ENCODE measurements around the gene ADAMTSL3. TPM values are rescaled to one million over a fixed set of nuclear protein-coding genes. Genes with fewer than 3 reads are reported as not detected.

The ADAMTSL3 gene
- total RNA-seq, 1 donor from 2014 or later, result 0.32 TPM

GRCh38 chr15:83917432-83917831 is 263.5 kb downstream of the ADAMTSL3 start:
- no peak for DNase-seq
- H3K9me3 Mint-ChIP-seq (ENCODE audit: unreplicated experiment), result no peaks in the 10 kb centered on the region
- no peak overlapping the region for H3K27ac Mint-ChIP-seq (ENCODE audit: unreplicated experiment)
- TF ChIP-seq CTCF (IDR thresholded peaks at IDR 0.05; ENCODE audit: partially characterized antibody, unreplicated experiment), result no peak
- H3K4me1 Mint-ChIP-seq (ENCODE audit: low read depth, unreplicated experiment), result no peaks in the 10 kb centered on the region
- H3K27me3 Mint-ChIP-seq (ENCODE audit: unreplicated experiment), result peaks cover 1% of the 10 kb centered on the region
- no peak overlapping the region for H3K4me3 Mint-ChIP-seq (ENCODE audit: unreplicated experiment)
- H3K36me3 Mint-ChIP-seq (ENCODE audit: unreplicated experiment), result no peaks in the 10 kb centered on the region

DNA sequence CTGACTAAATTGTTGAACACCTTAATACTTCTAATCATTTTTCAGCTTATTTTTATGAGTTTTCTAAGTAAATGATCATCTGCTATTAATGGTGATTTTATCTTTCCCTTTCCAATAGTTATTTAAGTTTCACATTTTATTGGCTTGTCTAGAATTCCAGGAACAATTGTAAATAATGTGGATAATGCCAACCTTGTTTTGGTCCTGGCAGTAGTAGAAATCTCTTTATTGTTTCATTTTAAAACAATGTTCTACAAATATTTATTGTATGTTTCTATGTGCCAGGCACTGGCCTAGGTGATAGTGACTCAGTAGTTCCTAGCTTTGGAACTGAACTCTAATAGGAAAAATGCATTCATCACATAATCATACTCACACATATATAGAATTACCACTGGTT is 264.1 kb downstream of the ADAMTSL3 start:
- DNase-seq, result no peak
- Mint-ChIP-seq H3K27me3 (ENCODE audit: unreplicated experiment) (peaks cover 1% of the 10 kb centered on the region), H3K4me1 (ENCODE audit: low read depth, unreplicated experiment) (no peaks in the 10 kb centered on the region), H3K27ac (ENCODE audit: unreplicated experiment) (no peak overlapping the region), H3K4me3 (ENCODE audit: unreplicated experiment) (no peak overlapping the region), H3K36me3 (ENCODE audit: unreplicated experiment) (no peaks in the 10 kb centered on the region), H3K9me3 (ENCODE audit: unreplicated experiment) (no peaks in the 10 kb centered on the region)
- no peak for TF ChIP-seq CTCF (IDR thresholded peaks at IDR 0.05; ENCODE audit: partially characterized antibody, unreplicated experiment)

DNA sequence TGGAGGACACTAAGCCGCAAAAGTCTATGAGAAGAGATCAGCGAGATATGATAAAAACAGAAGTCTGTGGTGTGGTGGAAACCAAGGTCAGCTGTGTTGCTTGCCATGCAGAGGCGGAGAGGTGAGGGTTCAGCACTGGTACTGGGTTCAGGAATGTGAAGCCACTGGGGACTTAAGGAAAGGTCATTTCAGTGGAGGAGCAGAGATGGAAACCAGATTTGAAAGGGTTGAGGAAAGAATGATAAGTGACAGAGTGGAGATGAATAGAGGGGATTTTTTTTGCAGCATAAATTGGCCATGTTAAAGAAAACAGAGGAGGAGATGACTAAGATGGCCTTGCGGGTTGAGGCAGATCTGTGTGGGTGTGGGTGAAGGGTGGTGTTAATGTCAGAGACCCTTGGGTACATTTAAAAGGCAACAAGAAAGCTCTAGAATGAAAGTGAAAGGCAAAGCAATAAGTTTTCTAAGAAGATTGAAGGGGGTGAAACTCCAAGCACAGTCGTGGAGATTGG is 265.5 kb downstream of the ADAMTSL3 start:
- no peaks in the 10 kb centered on the region for H3K4me1 Mint-ChIP-seq (ENCODE audit: low read depth, unreplicated experiment)
- TF ChIP-seq CTCF (IDR thresholded peaks at IDR 0.05; ENCODE audit: partially characterized antibody, unreplicated experiment), result no peak
- H3K36me3 Mint-ChIP-seq (ENCODE audit: unreplicated experiment), result no peaks in the 10 kb centered on the region
- H3K9me3 Mint-ChIP-seq (ENCODE audit: unreplicated experiment), result no peaks in the 10 kb centered on the region
- no peak overlapping the region for H3K4me3 Mint-ChIP-seq (ENCODE audit: unreplicated experiment)
- peaks cover 1% of the 10 kb centered on the region for H3K27me3 Mint-ChIP-seq (ENCODE audit: unreplicated experiment)
- no peak overlapping the region for H3K27ac Mint-ChIP-seq (ENCODE audit: unreplicated experiment)
- no peak for DNase-seq

DNA sequence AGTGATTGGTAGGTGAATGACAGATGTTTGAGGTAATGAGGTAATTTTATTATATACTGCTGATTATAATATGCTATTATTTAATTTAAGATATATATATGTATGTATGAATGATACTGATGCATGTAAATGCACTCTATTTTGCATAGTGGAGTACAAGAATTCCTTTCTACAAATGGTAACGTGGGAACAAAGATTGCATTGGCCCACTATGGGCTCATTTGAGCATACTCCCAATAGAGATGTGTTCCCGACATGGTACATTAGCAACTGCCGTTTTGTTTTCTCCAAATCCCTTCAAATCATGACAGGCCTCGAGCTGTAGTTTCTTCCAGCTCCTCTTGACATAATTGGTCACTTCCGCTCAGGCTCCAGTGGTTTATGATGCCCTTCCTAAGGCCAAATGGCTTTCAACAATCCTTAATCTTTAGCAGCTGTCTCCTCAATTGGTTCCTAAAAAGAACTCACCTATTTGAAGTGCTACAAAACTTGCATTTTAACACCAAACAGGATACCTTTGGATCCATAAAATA is 266.1 kb downstream of the ADAMTSL3 start:
- no peak for TF ChIP-seq CTCF (IDR thresholded peaks at IDR 0.05; ENCODE audit: partially characterized antibody, unreplicated experiment)
- H3K4me1 Mint-ChIP-seq (ENCODE audit: low read depth, unreplicated experiment), result no peaks in the 10 kb centered on the region

DNA sequence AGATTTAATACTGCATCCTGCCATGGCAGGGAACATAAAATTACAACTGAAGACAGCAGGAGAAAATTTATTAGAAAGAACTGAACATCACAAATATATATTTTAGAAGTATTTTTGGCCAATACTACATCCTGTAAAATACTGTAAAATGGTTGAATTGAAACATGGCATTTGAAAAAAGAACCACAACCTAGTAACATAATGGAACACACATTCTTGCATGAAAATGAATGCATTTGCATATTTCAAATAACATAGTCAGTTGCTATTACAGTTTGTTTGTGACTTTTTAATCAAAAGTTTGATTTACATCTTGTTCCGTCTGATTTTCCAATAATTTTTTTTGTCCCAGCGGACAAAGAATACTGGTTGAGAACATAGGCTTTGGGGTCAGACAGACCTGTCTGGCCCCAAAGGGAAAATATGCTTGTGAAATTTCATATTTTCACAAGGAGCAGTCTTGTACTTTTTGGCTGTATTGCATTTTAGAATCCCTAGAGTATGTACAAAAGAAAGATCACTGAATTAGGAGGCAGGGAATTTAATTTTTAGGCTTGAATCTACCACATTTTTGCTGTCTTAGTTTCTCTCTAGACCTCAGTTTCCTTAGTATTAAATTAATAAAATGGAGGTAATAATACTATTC is 268.8 kb downstream of the ADAMTSL3 start:
- TF ChIP-seq CTCF (IDR thresholded peaks at IDR 0.05; ENCODE audit: partially characterized antibody, unreplicated experiment), result no peak
- no peak overlapping the region for H3K27ac Mint-ChIP-seq (ENCODE audit: unreplicated experiment)
- no peaks in the 10 kb centered on the region for H3K4me1 Mint-ChIP-seq (ENCODE audit: low read depth, unreplicated experiment)
- DNase-seq, result no peak
- no peaks in the 10 kb centered on the region for H3K9me3 Mint-ChIP-seq (ENCODE audit: unreplicated experiment)
- no peak overlapping the region for H3K4me3 Mint-ChIP-seq (ENCODE audit: unreplicated experiment)
- no peaks in the 10 kb centered on the region for H3K36me3 Mint-ChIP-seq (ENCODE audit: unreplicated experiment)
- peaks cover 1% of the 10 kb centered on the region for H3K27me3 Mint-ChIP-seq (ENCODE audit: unreplicated experiment)

More for the DNA sequence above, 266.1 kb downstream of the ADAMTSL3 start:
- Mint-ChIP-seq H3K27me3 (ENCODE audit: unreplicated experiment) (peaks cover 1% of the 10 kb centered on the region), H3K27ac (ENCODE audit: unreplicated experiment) (no peak overlapping the region), H3K4me3 (ENCODE audit: unreplicated experiment) (no peak overlapping the region), H3K9me3 (ENCODE audit: unreplicated experiment) (no peaks in the 10 kb centered on the region), H3K36me3 (ENCODE audit: unreplicated experiment) (no peaks in the 10 kb centered on the region)
- DNase-seq, result no peak

Data from glutamatergic neuron (in vitro differentiated cells).